ENCODE results near the gene SPATA20.

DNA sequence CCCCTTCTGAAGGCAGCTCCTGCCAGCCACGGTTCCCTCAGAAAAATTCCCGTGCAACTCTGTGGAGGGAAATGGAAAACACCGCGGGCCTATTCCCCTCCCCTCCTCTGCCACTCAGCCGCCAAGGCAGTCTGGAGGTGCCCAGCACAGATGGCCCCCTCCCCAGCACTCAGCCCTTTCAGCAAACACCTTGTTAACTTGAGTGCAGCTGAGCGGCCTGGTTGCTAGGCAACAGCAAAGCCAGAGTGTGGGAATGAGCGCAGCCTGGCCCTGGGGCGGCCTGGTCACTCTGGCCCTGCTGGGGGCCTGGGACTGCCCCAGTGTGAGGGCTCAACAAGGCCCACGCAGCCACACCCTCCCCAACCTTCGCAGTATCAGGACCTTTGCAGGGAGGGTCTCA lies 46.3 kb downstream of the SPATA20 start:
- TF ChIP-seq SIX5 (IDR thresholded peaks at IDR 0.05; ENCODE audit: low read depth, low read length) (no peak), EP300 (IDR thresholded peaks at IDR 0.05; ENCODE audit: borderline replicate concordance in 1 of 2, low read depth in 2 of 2, low read length in 2 of 2) (no peak), JUN (IDR thresholded peaks at IDR 0.05; ENCODE audit: low read depth, low read length) (no peak), RBBP5 (IDR thresholded peaks at IDR 0.05; ENCODE audit: borderline replicate concordance, low read depth, low read length) (no peak), SUZ12 (IDR thresholded peaks at IDR 0.05; ENCODE audit: low read length) (no peak), CREB1 (IDR thresholded peaks at IDR 0.05) (no peak), SP1 (IDR thresholded peaks at IDR 0.05; ENCODE audit: low read depth, low read length) (no peak), POLR2A (IDR thresholded peaks at IDR 0.05; ENCODE audit: control extremely low read depth in 1 of 2, low read depth in 2 of 2, low read length in 2 of 2) (no peak)
- TF ChIP-seq, protein P1, sequence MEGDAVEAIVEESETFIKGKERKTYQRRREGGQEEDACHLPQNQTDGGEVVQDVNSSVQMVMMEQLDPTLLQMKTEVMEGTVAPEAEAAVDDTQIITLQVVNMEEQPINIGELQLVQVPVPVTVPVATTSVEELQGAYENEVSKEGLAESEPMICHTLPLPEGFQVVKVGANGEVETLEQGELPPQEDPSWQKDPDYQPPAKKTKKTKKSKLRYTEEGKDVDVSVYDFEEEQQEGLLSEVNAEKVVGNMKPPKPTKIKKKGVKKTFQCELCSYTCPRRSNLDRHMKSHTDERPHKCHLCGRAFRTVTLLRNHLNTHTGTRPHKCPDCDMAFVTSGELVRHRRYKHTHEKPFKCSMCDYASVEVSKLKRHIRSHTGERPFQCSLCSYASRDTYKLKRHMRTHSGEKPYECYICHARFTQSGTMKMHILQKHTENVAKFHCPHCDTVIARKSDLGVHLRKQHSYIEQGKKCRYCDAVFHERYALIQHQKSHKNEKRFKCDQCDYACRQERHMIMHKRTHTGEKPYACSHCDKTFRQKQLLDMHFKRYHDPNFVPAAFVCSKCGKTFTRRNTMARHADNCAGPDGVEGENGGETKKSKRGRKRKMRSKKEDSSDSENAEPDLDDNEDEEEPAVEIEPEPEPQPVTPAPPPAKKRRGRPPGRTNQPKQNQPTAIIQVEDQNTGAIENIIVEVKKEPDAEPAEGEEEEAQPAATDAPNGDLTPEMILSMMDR (IDR thresholded peaks at IDR 0.05; ENCODE audit: control extremely low read depth in 1 of 3, insufficient read depth in 1 of 3, low read depth in 1 of 3, low read length in 3 of 3): no peak
- TF ChIP-seq, protein P2, sequence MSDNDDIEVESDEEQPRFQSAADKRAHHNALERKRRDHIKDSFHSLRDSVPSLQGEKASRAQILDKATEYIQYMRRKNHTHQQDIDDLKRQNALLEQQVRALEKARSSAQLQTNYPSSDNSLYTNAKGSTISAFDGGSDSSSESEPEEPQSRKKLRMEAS (IDR thresholded peaks at IDR 0.05): no peak
